ENCODE results near the gene PLAAT3.

DNA sequence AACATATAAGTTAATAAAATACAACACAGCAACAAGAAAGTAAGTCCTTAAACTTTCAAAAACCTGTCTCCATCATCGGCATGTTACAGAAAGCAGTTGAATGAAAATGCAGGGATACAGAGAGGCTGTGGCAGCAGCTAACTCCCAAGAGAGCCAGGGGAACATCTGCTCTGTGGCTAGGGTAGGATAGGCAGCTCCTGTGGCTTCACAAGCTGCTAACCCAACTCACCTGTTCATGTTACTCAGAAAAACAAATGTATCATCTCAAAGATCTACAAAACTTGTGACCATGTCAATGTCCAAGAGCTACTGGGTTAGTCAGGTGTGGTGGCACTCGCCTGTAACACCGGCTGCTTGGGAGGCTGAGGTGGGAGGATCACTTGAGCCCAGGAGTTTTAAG, 15.2 kb upstream of the PLAAT3 start:
- TF ChIP-seq, protein P1, sequence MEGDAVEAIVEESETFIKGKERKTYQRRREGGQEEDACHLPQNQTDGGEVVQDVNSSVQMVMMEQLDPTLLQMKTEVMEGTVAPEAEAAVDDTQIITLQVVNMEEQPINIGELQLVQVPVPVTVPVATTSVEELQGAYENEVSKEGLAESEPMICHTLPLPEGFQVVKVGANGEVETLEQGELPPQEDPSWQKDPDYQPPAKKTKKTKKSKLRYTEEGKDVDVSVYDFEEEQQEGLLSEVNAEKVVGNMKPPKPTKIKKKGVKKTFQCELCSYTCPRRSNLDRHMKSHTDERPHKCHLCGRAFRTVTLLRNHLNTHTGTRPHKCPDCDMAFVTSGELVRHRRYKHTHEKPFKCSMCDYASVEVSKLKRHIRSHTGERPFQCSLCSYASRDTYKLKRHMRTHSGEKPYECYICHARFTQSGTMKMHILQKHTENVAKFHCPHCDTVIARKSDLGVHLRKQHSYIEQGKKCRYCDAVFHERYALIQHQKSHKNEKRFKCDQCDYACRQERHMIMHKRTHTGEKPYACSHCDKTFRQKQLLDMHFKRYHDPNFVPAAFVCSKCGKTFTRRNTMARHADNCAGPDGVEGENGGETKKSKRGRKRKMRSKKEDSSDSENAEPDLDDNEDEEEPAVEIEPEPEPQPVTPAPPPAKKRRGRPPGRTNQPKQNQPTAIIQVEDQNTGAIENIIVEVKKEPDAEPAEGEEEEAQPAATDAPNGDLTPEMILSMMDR (IDR thresholded peaks at IDR 0.05): no peak
- no peak for TF ChIP-seq POLR2A (IDR thresholded peaks at IDR 0.05)
- TF ChIP-seq POLR2AphosphoS5 (IDR thresholded peaks at IDR 0.05): no peak
- TF ChIP-seq EP300 (IDR thresholded peaks at IDR 0.05): no peak
